ENCODE results near the gene GPM6B. TPM values are rescaled to one million over a fixed set of nuclear protein-coding genes. Genes with fewer than 3 reads are reported as not detected.

Gene GPM6B
- total RNA-seq, 2 experiments from 2014 or later: not detected

- Mint-ChIP-seq H3K27me3 (no peaks in the 10 kb centered on the region), H3K4me1 (no peaks in the 10 kb centered on the region), H3K27ac (no peak overlapping the region), H3K4me3 (no peak overlapping the region), H3K9me3 (no peaks in the 10 kb centered on the region), H3K36me3 (ENCODE audit: low read depth) (no peaks in the 10 kb centered on the region)
- DNase-seq: no peak
- POLR2A ChIA-PET: no interaction called here
- CTCF ChIA-PET: interaction anchor here (1.2 to 1.8 kb wide), 2 partner anchors 13 to 23 kb away, joined by 3 read pairs; no protein-coding TSS in a partner anchor
These were observed 19.7 kb upstream of the GPM6B start for GRCh38 chrX:13836575-13836974.

GRCh38 chrX:13835825-13836224 lies 18.9 kb upstream of the GPM6B start:
- ChIA-PET CTCF (interaction anchor here (1.2 to 1.8 kb wide), 2 partner anchors 13 to 24 kb away, joined by 3 read pairs; no protein-coding TSS in a partner anchor), POLR2A (no interaction called here)
- no peaks in the 10 kb centered on the region for H3K36me3 Mint-ChIP-seq (ENCODE audit: low read depth)
- no peaks in the 10 kb centered on the region for H3K9me3 Mint-ChIP-seq
- no peaks in the 10 kb centered on the region for H3K4me1 Mint-ChIP-seq
- H3K4me3 Mint-ChIP-seq: no peak overlapping the region
- no peaks in the 10 kb centered on the region for H3K27me3 Mint-ChIP-seq
- no peak overlapping the region for H3K27ac Mint-ChIP-seq
- no peak for DNase-seq

- Mint-ChIP-seq H3K36me3 (ENCODE audit: low read depth) (no peaks in the 10 kb centered on the region), H3K27ac (no peak overlapping the region), H3K9me3 (no peaks in the 10 kb centered on the region), H3K27me3 (no peaks in the 10 kb centered on the region), H3K4me1 (no peaks in the 10 kb centered on the region), H3K4me3 (no peak overlapping the region)
- ChIA-PET CTCF (no interaction called here), POLR2A (no interaction called here)
- no peak for DNase-seq
These were observed 17.5 kb upstream of the GPM6B start for GRCh38 chrX:13834355-13834754.

GRCh38 chrX:13829983-13830382 lies 13.1 kb upstream of the GPM6B start:
- ChIA-PET POLR2A (no interaction called here), CTCF (no interaction called here)
- H3K27me3 Mint-ChIP-seq: no peaks in the 10 kb centered on the region
- H3K9me3 Mint-ChIP-seq: no peaks in the 10 kb centered on the region
- H3K27ac Mint-ChIP-seq: no peak overlapping the region
- DNase-seq: no peak
- no peaks in the 10 kb centered on the region for H3K4me1 Mint-ChIP-seq
- no peaks in the 10 kb centered on the region for H3K36me3 Mint-ChIP-seq (ENCODE audit: low read depth)
- no peak overlapping the region for H3K4me3 Mint-ChIP-seq

- H3K4me3 Mint-ChIP-seq: no peak overlapping the region
- ChIA-PET POLR2A (no interaction called here), CTCF (interaction anchor here (0.8 to 1.5 kb wide), 2 partner anchors 8 to 13 kb away, joined by 3 to 5 read pairs; no protein-coding TSS in a partner anchor)
- H3K27ac Mint-ChIP-seq: no peak overlapping the region
- no peaks in the 10 kb centered on the region for H3K9me3 Mint-ChIP-seq
- H3K27me3 Mint-ChIP-seq: no peaks in the 10 kb centered on the region
- DNase-seq: no peak
- no peaks in the 10 kb centered on the region for H3K36me3 Mint-ChIP-seq (ENCODE audit: low read depth)
- no peaks in the 10 kb centered on the region for H3K4me1 Mint-ChIP-seq
These were observed 11.5 kb upstream of the GPM6B start for GRCh38 chrX:13828392-13828791.

GRCh38 chrX:13827298-13828090 lies 10.6 kb upstream of the GPM6B start:
- Mint-ChIP-seq H3K4me3 (no peak overlapping the region), H3K9me3 (no peaks in the 10 kb centered on the region), H3K36me3 (ENCODE audit: low read depth) (no peaks in the 10 kb centered on the region), H3K27me3 (no peaks in the 10 kb centered on the region), H3K4me1 (no peaks in the 10 kb centered on the region), H3K27ac (no peak overlapping the region)
- CTCF ChIA-PET: no interaction called here
- POLR2A ChIA-PET: no interaction called here
- DNase-seq: no peak

- no peaks in the 10 kb centered on the region for H3K4me1 Mint-ChIP-seq
- ChIA-PET POLR2A (no interaction called here), CTCF (interaction anchor here (0.6 to 1.0 kb wide), 2 partner anchors 32 to 374 kb away, joined by 4 to 5 read pairs; no protein-coding TSS in a partner anchor)
- DNase-seq: no peak
- H3K4me3 Mint-ChIP-seq: no peak overlapping the region
- H3K36me3 Mint-ChIP-seq (ENCODE audit: low read depth): no peaks in the 10 kb centered on the region
- H3K27me3 Mint-ChIP-seq: no peaks in the 10 kb centered on the region
- no peak overlapping the region for H3K27ac Mint-ChIP-seq
- no peaks in the 10 kb centered on the region for H3K9me3 Mint-ChIP-seq
These were observed 9.9 kb upstream of the GPM6B start for GRCh38 chrX:13826770-13827169.

- Mint-ChIP-seq H3K36me3 (ENCODE audit: low read depth) (no peaks in the 10 kb centered on the region), H3K27ac (no peak overlapping the region), H3K9me3 (no peaks in the 10 kb centered on the region), H3K27me3 (peaks cover 3% of the 10 kb centered on the region), H3K4me3 (no peak overlapping the region), H3K4me1 (no peaks in the 10 kb centered on the region)
- POLR2A ChIA-PET: no interaction called here
- CTCF ChIA-PET: no interaction called here
- no peak for DNase-seq
These were observed 8.4 kb upstream of the GPM6B start for GRCh38 chrX:13825178-13825762.

GRCh38 chrX:13824746-13825145 lies 7.9 kb upstream of the GPM6B start:
- H3K9me3 Mint-ChIP-seq: no peaks in the 10 kb centered on the region
- CTCF ChIA-PET: no interaction called here

GRCh38 chrX:13821738-13822137 lies 4.8 kb upstream of the GPM6B start:
- no peaks in the 10 kb centered on the region for H3K36me3 Mint-ChIP-seq (ENCODE audit: low read depth)
- H3K4me1 Mint-ChIP-seq: no peaks in the 10 kb centered on the region
- H3K4me3 Mint-ChIP-seq: no peak overlapping the region
- H3K9me3 Mint-ChIP-seq: no peaks in the 10 kb centered on the region
- ChIA-PET CTCF (no interaction called here), POLR2A (no interaction called here)
- H3K27ac Mint-ChIP-seq: no peak overlapping the region
- no peak for DNase-seq
- peaks cover 7% of the 10 kb centered on the region for H3K27me3 Mint-ChIP-seq

More at GRCh38 chrX:13824746-13825145, 7.9 kb upstream of the GPM6B start:
- no peak overlapping the region for H3K4me3 Mint-ChIP-seq
- no peak for DNase-seq
- no peaks in the 10 kb centered on the region for H3K36me3 Mint-ChIP-seq (ENCODE audit: low read depth)
- H3K4me1 Mint-ChIP-seq: no peaks in the 10 kb centered on the region
- POLR2A ChIA-PET: no interaction called here
- H3K27me3 Mint-ChIP-seq: peaks cover 3% of the 10 kb centered on the region
- H3K27ac Mint-ChIP-seq: no peak overlapping the region

- Mint-ChIP-seq H3K9me3 (no peaks in the 10 kb centered on the region), H3K27me3 (peaks cover 11% of the 10 kb centered on the region), H3K36me3 (ENCODE audit: low read depth) (no peaks in the 10 kb centered on the region), H3K4me1 (no peaks in the 10 kb centered on the region), H3K27ac (no peak overlapping the region), H3K4me3 (no peak overlapping the region)
- CTCF ChIA-PET: no interaction called here
- no peak for DNase-seq
- POLR2A ChIA-PET: no interaction called here
These were observed 717 bp downstream of the GPM6B start for GRCh38 chrX:13816176-13816575.

GRCh38 chrX:13815664-13816063 lies 1.2 kb downstream of the GPM6B start:
- ChIA-PET CTCF (no interaction called here), POLR2A (no interaction called here)
- DNase-seq: no peak
- no peaks in the 10 kb centered on the region for H3K36me3 Mint-ChIP-seq (ENCODE audit: low read depth)
- H3K27ac Mint-ChIP-seq: no peak overlapping the region
- H3K27me3 Mint-ChIP-seq: peaks cover 8% of the 10 kb centered on the region
- H3K9me3 Mint-ChIP-seq: no peaks in the 10 kb centered on the region
- no peaks in the 10 kb centered on the region for H3K4me1 Mint-ChIP-seq
- H3K4me3 Mint-ChIP-seq: no peak overlapping the region

- CTCF ChIA-PET: no interaction called here
- no peak overlapping the region for H3K4me3 Mint-ChIP-seq
- no peaks in the 10 kb centered on the region for H3K9me3 Mint-ChIP-seq
- H3K27ac Mint-ChIP-seq: no peak overlapping the region
- no peak for DNase-seq
- H3K4me1 Mint-ChIP-seq: no peaks in the 10 kb centered on the region
- POLR2A ChIA-PET: no interaction called here
- H3K27me3 Mint-ChIP-seq: peaks cover 10% of the 10 kb centered on the region
- no peaks in the 10 kb centered on the region for H3K36me3 Mint-ChIP-seq (ENCODE audit: low read depth)
These were observed 8.0 kb downstream of the GPM6B start for GRCh38 chrX:13808865-13809264.

- no peaks in the 10 kb centered on the region for H3K9me3 Mint-ChIP-seq
- no peaks in the 10 kb centered on the region for H3K4me1 Mint-ChIP-seq
- POLR2A ChIA-PET: no interaction called here
- no peak overlapping the region for H3K4me3 Mint-ChIP-seq
- no peaks in the 10 kb centered on the region for H3K36me3 Mint-ChIP-seq (ENCODE audit: low read depth)
- H3K27me3 Mint-ChIP-seq: peaks cover 10% of the 10 kb centered on the region
- CTCF ChIA-PET: no interaction called here
- no peak overlapping the region for H3K27ac Mint-ChIP-seq
- DNase-seq: no peak
These were observed 8.6 kb downstream of the GPM6B start for GRCh38 chrX:13808293-13808692.
